A549 (cell line): ENCODE measurements around the gene SOX8. TPM values are rescaled to one million over a fixed set of nuclear protein-coding genes. Genes with fewer than 3 reads are reported as not detected.

Experiments
- polyA plus RNA-seq, 4 experiments: library from polyadenylated mRNA; depleted of rRNA in 3 of 4; stranded (reverse); fragments of >200 nt; fragmentation: RNase III in 1 of 4; extraction: RNeasy Plus Mini Kit Qiagen cat#74134 plus additional on column Dnase treatment in 1 of 4; gene quantifications; 2 replicates in 3 of 4; 3 replicates in 1 of 4; pipeline ENCODE4 v1.2.3, GENCODE V29; 2011 to 2017

SOX8 gene
- polyA plus RNA-seq, 2 of the 4 experiments (the other 2 are of a cell fraction): 0.06 to 0.22 TPM

Other genes with a start within 250 kb of the SOX8 start
- gene CIAO3, start 240.8 kb upstream of the SOX8 start, polyA plus RNA-seq (2011; rRNA removed): 17.4 and 19.3 TPM in 2 replicates
- 20.9 to 24.6 TPM (median 23.0 TPM) in 3 replicates for gene CIAO3, start 240.8 kb upstream of the SOX8 start, polyA plus RNA-seq (2017; fragmentation: RNase III; extraction: RNeasy Plus Mini Kit Qiagen cat#74134 plus additional on column Dnase treatment)
- gene MSLN, start 221.0 kb upstream of the SOX8 start, polyA plus RNA-seq (2011; rRNA removed): 1.8 and 2.4 TPM in 2 replicates
- gene MSLN, start 221.0 kb upstream of the SOX8 start, polyA plus RNA-seq (2017; fragmentation: RNase III; extraction: RNeasy Plus Mini Kit Qiagen cat#74134 plus additional on column Dnase treatment): 2.7 to 3.6 TPM (median 3.1 TPM) in 3 replicates
- gene RPUSD1, start 193.4 kb upstream of the SOX8 start, polyA plus RNA-seq (2011; rRNA removed): 10.6 and 10.8 TPM in 2 replicates
- 26.9 to 29.3 TPM (median 29.0 TPM) in 3 replicates for gene RPUSD1, start 193.4 kb upstream of the SOX8 start, polyA plus RNA-seq (2017; fragmentation: RNase III; extraction: RNeasy Plus Mini Kit Qiagen cat#74134 plus additional on column Dnase treatment)
- gene CHTF18, start 193.2 kb upstream of the SOX8 start, polyA plus RNA-seq (2011; rRNA removed): 4.8 and 5.1 TPM in 2 replicates
- gene CHTF18, start 193.2 kb upstream of the SOX8 start, polyA plus RNA-seq (2017; fragmentation: RNase III; extraction: RNeasy Plus Mini Kit Qiagen cat#74134 plus additional on column Dnase treatment): 32.5 to 36.7 TPM (median 33.8 TPM) in 3 replicates
- not detected in 2 replicates for gene GNG13, start 181.0 kb upstream of the SOX8 start, polyA plus RNA-seq (2011; rRNA removed)
- gene GNG13, start 181.0 kb upstream of the SOX8 start, polyA plus RNA-seq (2017; fragmentation: RNase III; extraction: RNeasy Plus Mini Kit Qiagen cat#74134 plus additional on column Dnase treatment): 0.09 TPM in 1 of 3 replicates, not detected in the others
- 10.9 and 16.0 TPM in 2 replicates for gene LMF1, start 10.8 kb upstream of the SOX8 start, polyA plus RNA-seq (2011; rRNA removed)
- gene LMF1, start 10.8 kb upstream of the SOX8 start, polyA plus RNA-seq (2017; fragmentation: RNase III; extraction: RNeasy Plus Mini Kit Qiagen cat#74134 plus additional on column Dnase treatment): 8.5 to 10.6 TPM (median 8.8 TPM) in 3 replicates
- 0.08 TPM in 1 of 2 replicates, not detected in the other for gene SSTR5, start 91.0 kb downstream of the SOX8 start, polyA plus RNA-seq (2011; rRNA removed)
- 0.06 TPM in 1 of 3 replicates, not detected in the others for gene SSTR5, start 91.0 kb downstream of the SOX8 start, polyA plus RNA-seq (2017; fragmentation: RNase III; extraction: RNeasy Plus Mini Kit Qiagen cat#74134 plus additional on column Dnase treatment)
- not detected in 2 replicates for gene C1QTNF8, start 114.5 kb downstream of the SOX8 start, polyA plus RNA-seq (2011; rRNA removed)
- not detected in 3 replicates for gene C1QTNF8, start 114.5 kb downstream of the SOX8 start, polyA plus RNA-seq (2017; fragmentation: RNase III; extraction: RNeasy Plus Mini Kit Qiagen cat#74134 plus additional on column Dnase treatment)
- 7.2 and 8.6 TPM in 2 replicates for gene CACNA1H, start 171.3 kb downstream of the SOX8 start, polyA plus RNA-seq (2011; rRNA removed)
- 11.7 to 15.8 TPM (median 14.1 TPM) in 3 replicates for gene CACNA1H, start 171.3 kb downstream of the SOX8 start, polyA plus RNA-seq (2017; fragmentation: RNase III; extraction: RNeasy Plus Mini Kit Qiagen cat#74134 plus additional on column Dnase treatment)
- not detected in 2 replicates for gene TPSG1, start 243.5 kb downstream of the SOX8 start, polyA plus RNA-seq (2011; rRNA removed)
- 0.08 TPM in 1 of 3 replicates, not detected in the others for gene TPSG1, start 243.5 kb downstream of the SOX8 start, polyA plus RNA-seq (2017; fragmentation: RNase III; extraction: RNeasy Plus Mini Kit Qiagen cat#74134 plus additional on column Dnase treatment)
- not detected in 2 replicates for gene TPSB2, start 248.4 kb downstream of the SOX8 start, polyA plus RNA-seq (2011; rRNA removed)
- gene TPSB2, start 248.4 kb downstream of the SOX8 start, polyA plus RNA-seq (2017; fragmentation: RNase III; extraction: RNeasy Plus Mini Kit Qiagen cat#74134 plus additional on column Dnase treatment): not detected in 3 replicates